ENCODE measurements around the gene JOSD2. TPM values are rescaled to one million over a fixed set of nuclear protein-coding genes. Genes with fewer than 3 reads are reported as not detected.
A peak's percentile ranks its signal among the peaks of the same experiment; 100 is the strongest.

JOSD2 gene
- total RNA-seq, 1 experiment from 2014 or later = 5.4 TPM

GRCh38 chr19:50460161-50460765 lies 50.7 kb downstream of the JOSD2 start:
- Histone ChIP-seq H3K27ac (ENCODE audit: insufficient read length, low read depth, low read length) (no peak overlapping the region), H2AFZ (ENCODE audit: low read length) (no peak overlapping the region)

More at GRCh38 chr19:50460161-50460765, 50.7 kb downstream of the JOSD2 start:
- Histone ChIP-seq H3K14ac (ENCODE audit: insufficient read depth, low read length) (no peak overlapping the region), H3T11ph (ENCODE audit: low read length) (no peak overlapping the region), H2BK5ac (ENCODE audit: insufficient read length, low read length) (no peak overlapping the region), H3K9me3 (ENCODE audit: control insufficient read depth, low read depth, low read length) (no peaks in the 10 kb centered on the region), H3K56ac (ENCODE audit: insufficient read length, low read depth, low read length) (no peak overlapping the region), H4K91ac (ENCODE audit: insufficient read length, low read depth, low read length) (no peak overlapping the region), H3K4ac (ENCODE audit: low read depth, low read length) (no peak overlapping the region), H3K4me1 (ENCODE audit: insufficient read depth, low read length) (no peaks in the 10 kb centered on the region), H2AK5ac (ENCODE audit: insufficient read length, low read length) (no peak overlapping the region), H3K18ac (ENCODE audit: insufficient read length, low read depth, low read length) (no peak overlapping the region), H4K8ac (replicated peaks; ENCODE audit: insufficient read length, low read depth, low read length) (no peak overlapping the region), H3K23me2 (ENCODE audit: insufficient read length, low read depth, low read length, poor library complexity, severe bottlenecking) (no peaks in the 10 kb centered on the region), H4K5ac (ENCODE audit: insufficient read length, low read depth, low read length) (no peak overlapping the region), H4K20me1 (ENCODE audit: control insufficient read depth, insufficient read depth, insufficient read length) (no peaks in the 10 kb centered on the region), H3K79me2 (ENCODE audit: insufficient read depth, low read length) (no peaks in the 10 kb centered on the region), H3K4me2 (ENCODE audit: insufficient read depth, insufficient read length, low read length) (no peak overlapping the region), H3K9ac (ENCODE audit: extremely low read depth, insufficient read length, low read length) (no peak overlapping the region), H3K23ac (ENCODE audit: insufficient read length, low read depth, low read length) (no peak overlapping the region), H2BK15ac (ENCODE audit: low read depth, low read length) (no peak overlapping the region), H2BK120ac (ENCODE audit: low read depth, low read length, poor library complexity, severe bottlenecking) (no peak overlapping the region), H2BK20ac (ENCODE audit: low read depth, low read length, poor library complexity, severe bottlenecking) (no peak overlapping the region), H3K27me3 (ENCODE audit: insufficient read depth, low read length) (no peaks in the 10 kb centered on the region), H3K79me1 (ENCODE audit: insufficient read depth, low read depth, low read length, poor library complexity, severe bottlenecking) (no peaks in the 10 kb centered on the region), H2BK12ac (ENCODE audit: insufficient read length, low read depth, low read length) (no peak overlapping the region)
- Mint-ChIP-seq H3K27ac (no peak overlapping the region; a peak in 2 of 7 replicates), H3K4me3 (peak overlapping the region in 1 of 2 experiments; percentile 25; a peak in 1 of 5 replicates), H3K4me1 (peaks cover 2 to 5% of the 10 kb centered on the region in 2 experiments), H3K36me3 (ENCODE audit: insufficient read depth in 1 of 3, low read depth in 3 of 3) (peaks cover 0 to 3% (median 2%) of the 10 kb centered on the region in 3 experiments; a peak in 2 of 7 replicates), H3K27me3 (ENCODE audit: low read depth) (peaks cover 15% of the 10 kb centered on the region), H3K9me3 (no peaks in the 10 kb centered on the region; a peak in 1 of 5 replicates)
- DNase-seq = no peak
- TF ChIP-seq CTCF (conservative IDR thresholded peaks at IDR 0.05) = peak; percentile 21; the same call in 2 of the 3 replicates
- no CpG with 5 or more reads among the region's 13 CpGs for WGBS (ENCODE audit: extremely low coverage, insufficient read length, low lambda C conversion rate)

Measured in H9 (cell line).